ENCODE results near the gene PTRH2.
A peak's percentile ranks its signal among the peaks of the same experiment; 100 is the strongest.
"Not testable (repeated sequence)": the region's sequence is repeated elsewhere in the genome, so short reads cannot be mapped to it uniquely, and the experiment has no call there.

Gene PTRH2

GRCh38 chr17:59707149-59707970 is at the start of gene PTRH2, which contains the start of gene VMP1:
TSS of gene PTRH2 (minus strand) at chr17:59707430. CDS start at chr17:59697978, 9,452 bp downstream.
TSS of gene VMP1 (plus strand) at chr17:59707654. CDS start at chr17:59731447, 23,793 bp downstream.
- peak; percentile 94 to 95 for DNase-seq

DNA sequence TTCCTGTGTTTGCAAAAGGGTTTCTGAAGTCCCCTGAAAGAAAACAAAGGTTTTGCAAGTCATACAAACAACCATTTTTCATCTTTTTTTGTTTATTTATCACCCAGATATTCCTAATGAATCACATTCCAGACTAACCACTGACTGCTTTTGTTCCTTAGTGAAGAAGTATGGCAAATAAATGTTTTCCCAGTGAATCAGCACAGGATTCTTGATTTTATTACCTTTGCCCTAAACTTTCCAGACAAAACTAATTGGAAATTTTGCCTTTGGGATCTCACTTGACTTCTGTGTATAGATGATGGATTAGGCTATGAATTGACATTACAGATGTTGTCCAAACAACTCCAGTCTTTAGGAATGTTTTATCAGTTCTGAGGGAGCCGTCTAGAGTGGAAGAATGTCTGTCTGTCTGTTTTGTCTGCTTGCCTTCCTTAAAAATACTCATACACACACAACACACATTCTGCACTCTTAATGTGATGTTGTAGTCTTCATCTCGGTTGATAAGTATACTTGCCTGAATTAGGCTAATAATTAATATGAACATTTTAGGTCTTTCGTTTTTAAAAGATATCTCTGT is 49.1 kb upstream of the PTRH2 start:
- DNase-seq, result no peak

- not testable (repeated sequence) for DNase-seq
Observed at GRCh38 chr17:59755069-59755468, 47.8 kb upstream of the PTRH2 start.

GRCh38 chr17:59754552-59754951 is 47.3 kb upstream of the PTRH2 start:
- DNase-seq, result peak in 1 of 2 donors; percentile 5

GRCh38 chr17:59753522-59754467 is 46.6 kb upstream of the PTRH2 start:
- DNase-seq, result peak; percentile 28 to 86

GRCh38 chr17:59752922-59753321 is 45.7 kb upstream of the PTRH2 start:
- DNase-seq, result no peak

GRCh38 chr17:59752446-59752845 is 45.2 kb upstream of the PTRH2 start:
- DNase-seq, result no peak

DNA sequence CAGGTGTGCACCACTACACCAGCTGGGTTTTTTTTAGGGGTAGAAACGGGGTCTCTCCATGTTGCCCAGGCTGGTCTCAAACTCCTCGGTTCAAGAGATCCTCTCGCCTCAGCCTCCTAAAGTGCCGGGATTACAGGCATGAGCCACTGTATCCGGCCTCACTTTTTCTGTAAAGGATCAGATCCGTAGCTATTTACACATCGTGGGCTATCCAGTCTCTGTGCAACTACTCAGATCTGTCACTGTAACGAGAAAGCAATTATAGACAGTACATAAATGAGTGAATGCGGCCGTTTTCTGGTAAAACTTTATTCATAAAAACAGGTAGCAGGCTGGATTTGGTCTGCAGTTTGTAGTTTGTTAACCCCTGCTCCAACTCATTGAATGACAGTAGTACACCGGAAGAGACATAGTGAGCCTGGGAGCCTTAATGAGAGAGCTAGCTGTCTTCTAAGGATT is 44.8 kb upstream of the PTRH2 start:
- DNase-seq, result no peak

DNA sequence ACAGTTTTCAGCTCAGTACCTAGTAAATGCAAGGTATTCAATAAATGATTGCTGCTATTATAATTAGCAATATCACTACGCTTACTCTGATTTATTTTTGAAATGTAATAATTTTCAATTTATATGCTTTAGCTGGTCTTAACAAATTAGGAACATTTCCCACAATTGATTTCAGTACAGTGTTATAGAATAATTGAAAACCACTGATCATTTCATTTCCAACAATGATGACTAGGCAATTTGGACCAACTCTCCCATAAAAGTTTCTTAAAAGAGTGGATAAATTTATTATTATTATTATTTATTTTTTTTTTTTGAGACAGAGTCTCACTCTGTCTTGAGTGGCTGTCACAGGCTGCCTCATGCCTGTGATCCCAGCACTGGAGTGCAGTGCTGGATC is 41.4 kb upstream of the PTRH2 start:
- no peak for DNase-seq

DNA sequence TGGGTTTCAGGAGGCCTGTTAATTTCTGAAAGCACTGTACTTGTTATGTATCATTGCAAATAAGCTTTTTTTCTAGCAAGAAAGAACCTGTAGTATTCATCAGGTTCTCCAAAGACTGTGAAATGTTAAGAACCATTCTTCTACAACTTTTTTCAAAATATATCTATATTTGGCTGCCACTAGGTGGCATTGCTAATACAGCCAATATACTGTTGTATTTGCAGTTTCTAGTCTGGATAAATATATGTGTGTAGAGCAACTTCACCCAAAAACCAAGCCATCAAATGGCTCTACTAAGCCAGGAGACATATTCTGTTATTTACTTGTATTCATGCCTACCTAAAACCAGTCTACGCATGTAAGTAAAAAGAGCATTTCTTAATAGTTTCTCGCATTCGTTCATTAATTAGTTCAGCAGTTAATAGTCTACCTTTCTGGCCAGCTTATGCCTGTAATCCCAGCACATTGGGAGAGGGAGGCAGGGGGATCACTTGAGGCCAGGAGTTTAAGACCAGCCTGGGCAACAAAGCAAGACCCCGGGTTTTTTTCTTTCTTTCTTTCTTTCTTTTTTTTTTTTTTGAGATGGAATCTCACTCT is 39.7 kb upstream of the PTRH2 start:
- peak in 1 of 2 donors; percentile 53 for DNase-seq

GRCh38 chr17:59745040-59745439 is 37.8 kb upstream of the PTRH2 start:
- DNase-seq, result no peak

GRCh38 chr17:59743842-59744241 is 36.6 kb upstream of the PTRH2 start:
- DNase-seq, result no peak

GRCh38 chr17:59737324-59737723 is 30.1 kb upstream of the PTRH2 start:
- no peak for DNase-seq

GRCh38 chr17:59734226-59734625 is 27.0 kb upstream of the PTRH2 start:
- no peak for DNase-seq

DNA sequence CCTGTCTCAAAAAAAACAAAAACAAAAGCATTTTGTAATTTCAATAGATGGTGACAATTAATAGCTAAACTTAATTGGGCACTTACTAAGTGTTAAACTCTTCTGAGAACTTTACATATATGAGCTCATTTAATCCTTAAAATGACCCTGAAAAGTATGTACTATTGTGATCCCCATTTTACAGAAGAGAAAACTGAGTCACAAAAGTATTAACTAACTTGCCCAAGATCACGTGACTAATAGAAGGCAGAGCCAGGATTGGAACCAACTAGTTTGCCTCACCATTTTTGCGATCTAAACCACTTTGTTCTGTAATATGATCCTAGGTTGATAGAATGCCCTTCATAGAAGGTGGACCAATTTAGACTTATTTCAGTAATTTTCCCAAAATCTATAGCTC is 26.5 kb upstream of the PTRH2 start:
- DNase-seq, result no peak

- no peak for DNase-seq
Observed at GRCh38 chr17:59730268-59730834, 23.1 kb upstream of the PTRH2 start.

- DNase-seq, result no peak
Observed at GRCh38 chr17:59727817-59728533, 20.7 kb upstream of the PTRH2 start.

- DNase-seq, result no peak
Observed at GRCh38 chr17:59725691-59726090, 18.5 kb upstream of the PTRH2 start.

DNA sequence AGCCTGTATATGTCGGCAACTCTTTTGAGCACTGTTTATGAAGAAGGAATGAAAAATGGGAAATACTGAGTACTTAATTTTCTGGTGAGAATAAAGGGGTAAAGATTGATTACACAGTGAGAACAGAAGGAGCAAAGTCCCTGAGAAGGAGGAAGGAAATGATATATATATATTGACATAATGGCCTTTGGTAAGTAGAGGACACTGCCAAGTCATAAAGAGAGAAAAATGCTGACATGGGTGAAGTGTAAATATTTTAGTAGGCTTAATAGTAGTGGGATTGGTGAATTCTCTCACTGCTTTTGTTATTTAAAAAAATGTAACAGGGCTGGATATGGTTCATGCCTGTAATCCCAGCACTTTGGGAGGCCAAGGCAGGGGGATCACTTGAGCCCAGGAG is 16.4 kb upstream of the PTRH2 start:
- no peak for DNase-seq

DNA sequence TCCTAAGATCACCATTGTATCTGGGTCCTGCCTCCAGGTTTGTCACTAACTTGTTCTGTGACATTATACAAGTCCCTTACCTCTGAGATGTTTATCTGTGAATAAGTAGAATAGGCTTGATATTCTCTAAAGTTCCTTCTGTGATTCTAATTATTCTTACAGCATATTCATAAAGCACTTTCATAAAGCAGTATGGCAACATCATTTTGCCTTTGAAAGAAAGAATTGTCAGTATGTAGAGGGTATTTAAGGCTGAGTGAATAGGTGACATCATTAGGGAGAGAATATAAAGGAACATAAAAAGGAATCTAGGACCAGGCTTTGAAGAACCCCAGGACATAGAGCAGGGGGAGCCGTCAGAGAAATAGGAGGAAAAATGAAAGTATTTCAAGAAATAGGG is 15.8 kb upstream of the PTRH2 start:
- DNase-seq, result no peak

- no peak for DNase-seq
Observed at GRCh38 chr17:59722623-59723022, 15.4 kb upstream of the PTRH2 start.

- DNase-seq, result no peak
Observed at GRCh38 chr17:59719526-59719925, 12.3 kb upstream of the PTRH2 start.
